WTC11 (cell line): ENCODE results near the gene TRAF3IP1. TPM values are rescaled to one million over a fixed set of nuclear protein-coding genes. Genes with fewer than 3 reads are reported as not detected.

Experiments used
- ATAC-seq: fragments of 200-7000 bp; cut with Tn5 transposase; 2 replicates; pipeline ENCODE4 v1.10.0; 2021; ENCODE audit warnings: mild to moderate bottlenecking, moderate library complexity
- CTCF ChIA-PET: fragments of 300-600 bp; sonication (Branson Sonifier 250); formaldehyde crosslinking; loops from one replicate; lab custom pipeline; 2021; ENCODE audit warnings: antibody characterized with exemption; lab: Charles Lee
- POLR2A ChIA-PET: fragments of 350-600 bp; sonication (Branson Sonifier 250); formaldehyde crosslinking; loops from one replicate; lab custom pipeline; 2021; ENCODE audit warnings: antibody characterized with exemption; lab: Charles Lee
- DNase-seq: peaks from one replicate; pipeline ENCODE4 v3.0.0; 2021; ENCODE audit warnings: low spot score
- H3K27ac Mint-ChIP-seq: 2 replicates; pipeline ENCODE4 v1.8.0; 2021; ENCODE audit warnings: mixed read lengths
- H3K27me3 Mint-ChIP-seq: 2 replicates; pipeline ENCODE4 v1.8.0; 2021; ENCODE audit warnings: low read depth, mild to moderate bottlenecking, moderate library complexity, mixed read lengths
- H3K36me3 Mint-ChIP-seq: 2 replicates; pipeline ENCODE4 v1.8.0; 2021; ENCODE audit warnings: mixed read lengths
- H3K4me1 Mint-ChIP-seq: 2 replicates; pipeline ENCODE4 v1.8.0; 2022; ENCODE audit warnings: mixed read lengths
- H3K4me3 Mint-ChIP-seq: 2 replicates; pipeline ENCODE4 v1.8.0; 2021; ENCODE audit warnings: mild to moderate bottlenecking, moderate library complexity, mixed read lengths
- H3K9me3 Mint-ChIP-seq: 2 replicates; pipeline ENCODE4 v1.8.0; 2021; ENCODE audit warnings: mixed read lengths
- CBFB ChIP-seq: sonication (generic); formaldehyde crosslinking; IDR thresholded peaks from 2 replicates; pipeline ENCODE4 v1.8.1; 2022; ENCODE audit warnings: mild to moderate bottlenecking, low read depth, missing genetic modification reagents
- CREM ChIP-seq: sonication (generic); formaldehyde crosslinking; IDR thresholded peaks from 2 replicates; pipeline ENCODE4 v1.8.1; 2022; ENCODE audit warnings: mild to moderate bottlenecking, missing genetic modification reagents, moderate library complexity
- E2F1 ChIP-seq: sonication (generic); formaldehyde crosslinking; IDR thresholded peaks from 2 replicates; pipeline ENCODE4 v1.8.0; 2022; ENCODE audit warnings: mild to moderate bottlenecking, missing genetic modification reagents
- E2F4 ChIP-seq: sonication (generic); formaldehyde crosslinking; IDR thresholded peaks from 2 replicates; pipeline ENCODE4 v1.8.1; 2022; ENCODE audit warnings: low read depth, mild to moderate bottlenecking, moderate library complexity, missing genetic modification reagents, borderline replicate concordance
- EMX1 ChIP-seq: fragments of 250-450 bp; sonication (Bioruptor Pico); IDR thresholded peaks from 2 replicates; pipeline ENCODE4 v1.8.0; 2021; ENCODE audit warnings: mild to moderate bottlenecking
- GABPB1 ChIP-seq: sonication (generic); formaldehyde crosslinking; IDR thresholded peaks from 2 replicates; pipeline ENCODE4 v1.8.1; 2023; ENCODE audit warnings: mild to moderate bottlenecking, missing genetic modification reagents
- GRHL2 ChIP-seq: fragments of 250-450 bp; sonication (Bioruptor Pico); IDR thresholded peaks from 2 replicates; pipeline ENCODE4 v1.8.0; 2022; ENCODE audit warnings: mild to moderate bottlenecking, moderate library complexity; ENCODE audit not compliant: insufficient replicate concordance, severe bottlenecking
- HMGA2 ChIP-seq: fragments of 250-450 bp; sonication (Bioruptor Pico); IDR thresholded peaks from 2 replicates; pipeline ENCODE4 v1.4.0; 2021; ENCODE audit warnings: mild to moderate bottlenecking, moderate library complexity
- IRF2 ChIP-seq: sonication (generic); formaldehyde crosslinking; IDR thresholded peaks from 2 replicates; pipeline ENCODE4 v1.8.0; 2022; ENCODE audit warnings: low read depth, missing genetic modification reagents, borderline replicate concordance
- KAT7 ChIP-seq: sonication (generic); formaldehyde crosslinking; IDR thresholded peaks from 2 replicates; pipeline ENCODE4 v1.8.1; 2023; ENCODE audit warnings: missing genetic modification reagents, mild to moderate bottlenecking, borderline replicate concordance
- NFE2L1 ChIP-seq: sonication (generic); formaldehyde crosslinking; IDR thresholded peaks from 2 replicates; pipeline ENCODE4 v1.8.1; 2023; ENCODE audit warnings: missing genetic modification reagents
- NR3C1 ChIP-seq: sonication (generic); formaldehyde crosslinking; conservative IDR thresholded peaks from 2 replicates; pipeline ENCODE4 v1.8.1; 2023; ENCODE audit warnings: low read depth, mild to moderate bottlenecking, missing genetic modification reagents
- RELA ChIP-seq: sonication (generic); formaldehyde crosslinking; IDR thresholded peaks from 2 replicates; pipeline ENCODE4 v1.8.1; 2022; ENCODE audit warnings: missing genetic modification reagents, mild to moderate bottlenecking, borderline replicate concordance
- STAT6 ChIP-seq: sonication (generic); formaldehyde crosslinking; conservative IDR thresholded peaks from 2 replicates; pipeline ENCODE4 v1.8.1; 2023; ENCODE audit warnings: mild to moderate bottlenecking, low read depth, missing genetic modification reagents, moderate library complexity
- TCF7 ChIP-seq: sonication (generic); formaldehyde crosslinking; IDR thresholded peaks from 2 replicates; pipeline ENCODE4 v1.8.0; 2022; ENCODE audit warnings: mild to moderate bottlenecking, low read depth, missing genetic modification reagents, moderate library complexity
- ZNF121 ChIP-seq: sonication (generic); formaldehyde crosslinking; IDR thresholded peaks from 2 replicates; pipeline ENCODE4 v1.8.0; 2023; ENCODE audit warnings: missing genetic modification reagents
- ZNF396 ChIP-seq: fragments of 250-450 bp; sonication (Bioruptor Pico); IDR thresholded peaks from 2 replicates; pipeline ENCODE4 v1.8.0; 2021; ENCODE audit warnings: mild to moderate bottlenecking, moderate library complexity, borderline replicate concordance
- ZNF416 ChIP-seq: fragments of 250-450 bp; sonication (Bioruptor Pico); IDR thresholded peaks from 2 replicates; pipeline ENCODE4 v1.9.0; 2021; ENCODE audit warnings: mild to moderate bottlenecking, inconsistent platforms
- total RNA-seq: library from RNA; stranded (reverse); gene quantifications from 3 replicates; pipeline ENCODE4 v1.2.3, GENCODE V29; 2021
- TF ChIP-seq, protein P1 (sequence below): fragments of 250-450 bp; sonication (Bioruptor Pico); IDR thresholded peaks from 2 replicates; pipeline ENCODE4 v2.1.2; 2022; ENCODE audit warnings: mild to moderate bottlenecking, moderate library complexity
- TF ChIP-seq, protein P2 (sequence below): sonication (generic); formaldehyde crosslinking; conservative IDR thresholded peaks from 2 replicates; pipeline ENCODE4 v1.8.1; 2022; ENCODE audit warnings: mild to moderate bottlenecking, missing genetic modification reagents
- TF ChIP-seq, protein P3 (sequence below): fragments of 250-450 bp; sonication (Bioruptor Pico); IDR thresholded peaks from 2 replicates; pipeline ENCODE4 v1.9.0; 2021; ENCODE audit warnings: moderate library complexity, mild to moderate bottlenecking, inconsistent platforms, borderline replicate concordance
- TF ChIP-seq, protein P4 (sequence below): sonication (generic); formaldehyde crosslinking; IDR thresholded peaks from 2 replicates; pipeline ENCODE4 v1.8.0; 2022; ENCODE audit warnings: mild to moderate bottlenecking, missing genetic modification reagents

TRAF3IP1 gene
- total RNA-seq, 1 experiment from 2014 or later: 18.7 TPM

DNA sequence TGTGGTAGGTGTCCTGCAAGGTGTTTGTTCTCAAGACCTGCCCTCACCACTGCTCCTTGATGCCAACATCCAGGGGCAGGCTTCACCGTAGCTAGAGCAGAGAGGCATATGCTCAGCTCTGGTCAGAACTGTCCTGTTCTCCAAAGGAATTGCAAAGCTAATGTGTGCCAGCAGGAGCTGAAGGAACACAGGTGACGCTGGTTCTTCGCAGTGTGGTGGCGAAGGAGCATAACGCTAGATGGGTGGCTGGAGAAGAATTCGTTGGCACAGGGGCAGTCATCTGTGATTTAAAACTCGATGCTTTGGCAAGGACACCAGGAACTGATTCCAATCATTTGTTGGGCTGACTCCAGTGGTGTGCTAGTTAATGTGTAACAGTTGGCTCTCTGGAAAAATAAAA is 20.5 kb upstream of the TRAF3IP1 start:
- CTCF ChIA-PET: interaction anchor here (1.5 kb wide), 1 partner anchor 36 kb away, joined by 5 read pairs; no protein-coding TSS in a partner anchor

GRCh38 chr2:238302087-238302486 is 18.2 kb upstream of the TRAF3IP1 start:
- POLR2A ChIA-PET: no interaction called here
- DNase-seq: no peak
- CTCF ChIA-PET: interaction anchor here (1.2 kb wide), 1 partner anchor 39 kb away, joined by 8 read pairs; no protein-coding TSS in a partner anchor

More for the DNA sequence above, 20.5 kb upstream of the TRAF3IP1 start:
- ATAC-seq (no peak), DNase-seq (peak; percentile 2)
- Mint-ChIP-seq H3K4me1 (no peaks in the 10 kb centered on the region; the same call in 1 of the 2 replicates), H3K27me3 (peaks cover 5% of the 10 kb centered on the region; the same call in 1 of the 2 replicates), H3K36me3 (no peaks in the 10 kb centered on the region), H3K27ac (no peak overlapping the region), H3K4me3 (no peak overlapping the region), H3K9me3 (no peaks in the 10 kb centered on the region)
- POLR2A ChIA-PET: interaction anchor here (0.6 kb wide), 1 partner anchor 15 kb away, joined by 4 read pairs; no protein-coding TSS in a partner anchor
- no peak for TF ChIP-seq KAT7

DNA sequence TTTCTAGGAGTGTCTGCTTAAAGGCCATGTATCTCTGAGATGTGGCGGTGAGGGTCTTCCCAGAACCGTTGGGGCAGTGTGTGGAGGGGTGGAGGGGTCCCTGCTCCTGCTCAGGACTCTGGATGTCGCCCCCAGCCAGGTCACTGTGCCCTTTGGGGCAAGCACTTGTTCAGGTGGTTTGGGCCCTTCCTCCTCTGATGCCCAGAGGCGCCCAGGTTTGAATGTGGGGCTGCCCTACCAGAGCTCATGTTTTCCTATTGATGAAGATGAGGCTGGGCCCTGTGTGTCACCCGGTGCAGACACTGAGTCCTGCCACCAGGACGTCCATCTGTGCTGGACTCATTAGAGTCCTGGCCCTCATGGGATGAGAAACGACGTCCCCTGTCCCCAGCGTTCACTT is 17.6 kb upstream of the TRAF3IP1 start:
- Mint-ChIP-seq H3K27ac (no peak overlapping the region), H3K27me3 (no peaks in the 10 kb centered on the region), H3K9me3 (no peaks in the 10 kb centered on the region), H3K36me3 (no peaks in the 10 kb centered on the region), H3K4me1 (no peaks in the 10 kb centered on the region; the same call in 1 of the 2 replicates), H3K4me3 (no peak overlapping the region)
- CTCF ChIA-PET: interaction anchor here (0.6 to 1.3 kb wide), 5 partner anchors 12 to 65 kb away, joined by 3 to 8 read pairs (median 3); no protein-coding TSS in a partner anchor
- POLR2A ChIA-PET: no interaction called here
- DNase-seq (peak; percentile 8), ATAC-seq (no peak)
- TF ChIP-seq EMX1 (CRISPR knock-in tag) (no peak), NR3C1 (CRISPR knock-in tag) (no peak), ZNF396 (no peak), E2F1 (CRISPR knock-in tag) (no peak), IRF2 (CRISPR knock-in tag) (no peak), ZNF121 (CRISPR knock-in tag) (no peak), GABPB1 (CRISPR knock-in tag) (no peak), STAT6 (CRISPR knock-in tag) (no peak), HMGA2 (CRISPR knock-in tag) (no peak)
- TF ChIP-seq, protein P1, sequence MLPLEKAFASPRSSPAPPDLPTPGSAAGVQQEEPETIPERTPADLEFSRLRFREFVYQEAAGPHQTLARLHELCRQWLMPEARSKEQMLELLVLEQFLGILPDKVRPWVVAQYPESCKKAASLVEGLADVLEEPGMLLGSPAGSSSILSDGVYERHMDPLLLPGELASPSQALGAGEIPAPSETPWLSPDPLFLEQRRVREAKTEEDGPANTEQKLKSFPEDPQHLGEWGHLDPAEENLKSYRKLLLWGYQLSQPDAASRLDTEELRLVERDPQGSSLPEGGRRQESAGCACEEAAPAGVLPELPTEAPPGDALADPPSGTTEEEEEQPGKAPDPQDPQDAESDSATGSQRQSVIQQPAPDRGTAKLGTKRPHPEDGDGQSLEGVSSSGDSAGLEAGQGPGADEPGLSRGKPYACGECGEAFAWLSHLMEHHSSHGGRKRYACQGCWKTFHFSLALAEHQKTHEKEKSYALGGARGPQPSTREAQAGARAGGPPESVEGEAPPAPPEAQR (CRISPR knock-in tag): no peak
- TF ChIP-seq, protein P2, sequence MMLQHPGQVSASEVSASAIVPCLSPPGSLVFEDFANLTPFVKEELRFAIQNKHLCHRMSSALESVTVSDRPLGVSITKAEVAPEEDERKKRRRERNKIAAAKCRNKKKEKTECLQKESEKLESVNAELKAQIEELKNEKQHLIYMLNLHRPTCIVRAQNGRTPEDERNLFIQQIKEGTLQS: no peak
- TF ChIP-seq, protein P3, sequence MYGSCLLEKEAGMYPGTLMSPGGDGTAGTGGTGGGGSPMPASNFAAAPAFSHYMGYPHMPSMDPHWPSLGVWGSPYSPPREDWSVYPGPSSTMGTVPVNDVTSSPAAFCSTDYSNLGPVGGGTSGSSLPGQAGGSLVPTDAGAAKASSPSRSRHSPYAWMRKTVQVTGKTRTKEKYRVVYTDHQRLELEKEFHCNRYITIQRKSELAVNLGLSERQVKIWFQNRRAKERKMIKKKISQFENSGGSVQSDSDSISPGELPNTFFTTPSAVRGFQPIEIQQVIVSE (CRISPR knock-in tag): no peak

More at GRCh38 chr2:238302087-238302486, 18.2 kb upstream of the TRAF3IP1 start:
- no peaks in the 10 kb centered on the region; the same call in 1 of the 2 replicates for H3K4me1 Mint-ChIP-seq
- H3K4me3 Mint-ChIP-seq: no peak overlapping the region
- H3K36me3 Mint-ChIP-seq: no peaks in the 10 kb centered on the region
- ATAC-seq: no peak
- TF ChIP-seq GRHL2 (CRISPR knock-in tag) (no peak), TCF7 (CRISPR knock-in tag) (no peak), CBFB (CRISPR knock-in tag) (no peak), ZNF416 (no peak), NFE2L1 (no peak), E2F4 (no peak), CREM (no peak), RELA (CRISPR knock-in tag) (no peak)
- TF ChIP-seq, protein P4, sequence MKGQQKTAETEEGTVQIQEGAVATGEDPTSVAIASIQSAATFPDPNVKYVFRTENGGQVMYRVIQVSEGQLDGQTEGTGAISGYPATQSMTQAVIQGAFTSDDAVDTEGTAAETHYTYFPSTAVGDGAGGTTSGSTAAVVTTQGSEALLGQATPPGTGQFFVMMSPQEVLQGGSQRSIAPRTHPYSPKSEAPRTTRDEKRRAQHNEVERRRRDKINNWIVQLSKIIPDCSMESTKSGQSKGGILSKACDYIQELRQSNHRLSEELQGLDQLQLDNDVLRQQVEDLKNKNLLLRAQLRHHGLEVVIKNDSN (CRISPR knock-in tag): no peak
- no peaks in the 10 kb centered on the region for H3K9me3 Mint-ChIP-seq
- no peaks in the 10 kb centered on the region for H3K27me3 Mint-ChIP-seq
- no peak overlapping the region for H3K27ac Mint-ChIP-seq
